GM12878 (cell line): ENCODE measurements around the gene PANK1. TPM values are rescaled to one million over a fixed set of nuclear protein-coding genes. Genes with fewer than 3 reads are reported as not detected.

Experiments used
- ATAC-seq: fragments of 200-7000 bp; cut with Tn5 transposase; 3 replicates; pipeline ENCODE4 v1.9.1; 2020; ENCODE audit warnings: mild to moderate bottlenecking, moderate library complexity
- BruUV-seq: library from RNA; stranded (reverse); fragments of 400-500 nt; replicated peaks from 2 replicates; lab custom pipeline; 2021; lab: Mats Ljungman, UMichigan
- CTCF ChIA-PET: fragments of 300-600 bp; sonication (Branson Sonifier 250); formaldehyde crosslinking; extraction: SDS; loops from one replicate; lab custom pipeline; 2021; ENCODE audit warnings: inconsistent platforms; lab: Yijun Ruan, JAX
- POLR2A ChIA-PET: fragments of 350-600 bp; formaldehyde crosslinking; extraction: SDS; loops from one replicate; lab custom pipeline; 2021; ENCODE audit warnings: inconsistent platforms; lab: Charles Lee
- RAD21 ChIA-PET: fragments of 300-600 bp; sonication (Branson Sonifier 250); formaldehyde crosslinking; loops from one replicate; lab custom pipeline; 2023; ENCODE audit warnings: antibody characterized with exemption; ENCODE audit not compliant: unreplicated experiment; lab: Charles Lee
- SMC1A ChIA-PET: fragments of 300-600 bp; sonication (Branson Sonifier 250); formaldehyde crosslinking; loops from one replicate; lab custom pipeline; 2023; ENCODE audit not compliant: unreplicated experiment, uncharacterized antibody; lab: Charles Lee
- DNase-seq: peaks from one replicate; pipeline ENCODE4 v3.0.0-alpha.2; 2011; ENCODE audit warnings: low read depth, low spot score
- FAIRE-seq: peaks from 3 replicates; lab custom pipeline; 2011; peaks lifted over from hg19 to GRCh38; lab: Jason Lieb, UNC
- H2AFZ ChIP-seq: 2 replicates; pipeline ENCODE4 v1.6.0; 2011; ENCODE audit warnings: low read depth, low read length, control low read depth; ENCODE audit not compliant: control insufficient read depth
- H3K27ac ChIP-seq: 2 replicates; pipeline ENCODE4 v1.5.1; 2011; ENCODE audit warnings: control low read depth; ENCODE audit not compliant: control insufficient read depth, insufficient read depth
- H3K27me3 ChIP-seq, 2 experiments: replicated peaks in 1 of 2; 2 replicates each; pipeline versions ENCODE4 v1.6.0 to v1.6.1; 2011; ENCODE audit warnings: low read length in 1 of 2; ENCODE audit not compliant: control insufficient read depth in 2 of 2, insufficient read depth in 2 of 2
- H3K36me3 ChIP-seq, 2 experiments: 2 replicates each; pipeline ENCODE4 v1.5.1; 2011; ENCODE audit warnings: low read length in 1 of 2; ENCODE audit not compliant: control insufficient read depth in 2 of 2, insufficient read depth in 2 of 2
- H3K4me1 ChIP-seq: 2 replicates; pipeline ENCODE4 v1.6.1; 2011; ENCODE audit warnings: mild to moderate bottlenecking, low read length, moderate library complexity, mixed read lengths; ENCODE audit not compliant: control insufficient read depth, insufficient read depth
- H3K4me2 ChIP-seq: 2 replicates; pipeline ENCODE4 v1.6.0; 2011; ENCODE audit warnings: control low read depth; ENCODE audit not compliant: control insufficient read depth, insufficient read depth
- H3K4me3 ChIP-seq: fragments of 200-600 bp; sonication (generic); 2 replicates; pipeline ENCODE4 v1.5.1; 2016
- H3K79me2 ChIP-seq: 2 replicates; pipeline ENCODE4 v1.6.0; 2011; ENCODE audit warnings: low read length; ENCODE audit not compliant: control insufficient read depth, insufficient read depth
- H3K9ac ChIP-seq: 2 replicates; pipeline ENCODE4 v1.8.0; 2011; ENCODE audit warnings: low read length, control low read depth, mixed read lengths; ENCODE audit not compliant: control insufficient read depth, insufficient read depth
- H3K9me3 ChIP-seq: replicated peaks from 3 replicates; pipeline ENCODE4 v1.5.1; 2011; ENCODE audit warnings: mild to moderate bottlenecking, low read length; ENCODE audit not compliant: control insufficient read depth, insufficient read depth
- H4K20me1 ChIP-seq: 2 replicates; pipeline ENCODE4 v1.6.0; 2011; ENCODE audit not compliant: control insufficient read depth, insufficient read depth
- BHLHE40 ChIP-seq, 2 experiments: fragments of 450-650 bp in 1 of 2; IDR thresholded peaks; 2 replicates each; pipeline ENCODE4 v1.6.1; 2011 to 2017; ENCODE audit warnings: low read depth in 2 of 2, borderline replicate concordance in 1 of 2, improper control_type of control experiment in 1 of 2, low read length in 1 of 2, mild to moderate bottlenecking in 1 of 2
- CEBPB ChIP-seq, 2 experiments: fragments of 150-350 bp in 1 of 2; IDR thresholded peaks; 2 replicates each; pipeline ENCODE4 v1.6.1; 2012 to 2014; ENCODE audit warnings: low read depth in 2 of 2, low read length in 2 of 2, borderline replicate concordance in 1 of 2, inconsistent platforms in 1 of 2
- EED ChIP-seq: sonication (generic); IDR thresholded peaks from 2 replicates; pipeline ENCODE4 v1.6.1; 2016; ENCODE audit warnings: antibody characterized with exemption, low read depth
- EP300 ChIP-seq, 2 experiments: fragments of 150-350 bp in 1 of 2; IDR thresholded peaks; 2 replicates each; pipeline ENCODE4 v1.6.1; 2011 to 2012; ENCODE audit warnings: low read depth in 2 of 2, low read length in 2 of 2, borderline replicate concordance in 1 of 2, improper control_type of control experiment in 1 of 2, inconsistent platforms in 1 of 2; ENCODE audit not compliant: control insufficient read depth in 1 of 2
- EZH2 ChIP-seq: IDR thresholded peaks from 2 replicates; pipeline ENCODE4 v1.6.1; 2012; ENCODE audit warnings: low read depth, mild to moderate bottlenecking, control low read depth, inconsistent platforms, low read length, borderline replicate concordance; ENCODE audit not compliant: control insufficient read depth
- FOXM1 ChIP-seq: IDR thresholded peaks from 2 replicates; pipeline ENCODE4 v1.6.1; 2012; ENCODE audit warnings: low read depth, mild to moderate bottlenecking, inconsistent platforms, low read length, moderate library complexity
- GATAD2B ChIP-seq: fragments of 450-650 bp; conservative IDR thresholded peaks from 2 replicates; pipeline ENCODE4 v1.6.1; 2017; ENCODE audit warnings: low read depth, mild to moderate bottlenecking, moderate library complexity
- IKZF1 ChIP-seq: fragments of 450-650 bp; conservative IDR thresholded peaks from 2 replicates; pipeline ENCODE4 v1.6.1; 2017; ENCODE audit warnings: antibody characterized with exemption, mild to moderate bottlenecking
- IKZF2 ChIP-seq, 2 experiments: fragments of 450-650 bp; IDR thresholded peaks; 2 replicates each; pipeline ENCODE4 v1.6.1; 2017; ENCODE audit warnings: mild to moderate bottlenecking in 2 of 2, moderate library complexity in 2 of 2
- JUNB ChIP-seq: IDR thresholded peaks from 2 replicates; pipeline ENCODE4 v1.6.1; 2016; ENCODE audit warnings: antibody characterized with exemption, mild to moderate bottlenecking
- MEF2B ChIP-seq: fragments of 450-650 bp; IDR thresholded peaks from 2 replicates; pipeline ENCODE4 v1.6.1; 2018; ENCODE audit warnings: mild to moderate bottlenecking, moderate library complexity; ENCODE audit not compliant: partially characterized antibody, poor library complexity, severe bottlenecking
- NFXL1 ChIP-seq: fragments of 450-650 bp; IDR thresholded peaks from 2 replicates; pipeline ENCODE4 v1.6.1; 2017; ENCODE audit warnings: antibody characterized with exemption, mild to moderate bottlenecking, borderline replicate concordance
- NFYB ChIP-seq: IDR thresholded peaks from 2 replicates; pipeline ENCODE4 v1.6.1; 2011; ENCODE audit warnings: low read depth, mild to moderate bottlenecking, low read length, improper control_type of control experiment, moderate library complexity; ENCODE audit not compliant: insufficient read depth
- NR2C2 ChIP-seq: IDR thresholded peaks from 2 replicates; pipeline ENCODE4 v1.6.1; 2011; ENCODE audit warnings: borderline replicate concordance, low read depth; ENCODE audit not compliant: control insufficient read depth, insufficient read length
- NR2F1 ChIP-seq: fragments of 450-650 bp; conservative IDR thresholded peaks from 2 replicates; pipeline ENCODE4 v1.6.1; 2017; ENCODE audit warnings: mild to moderate bottlenecking
- NRF1 ChIP-seq: conservative IDR thresholded peaks from 2 replicates; pipeline ENCODE4 v1.6.1; 2011; ENCODE audit warnings: mild to moderate bottlenecking, low read depth, low read length, improper control_type of control experiment
- PML ChIP-seq: IDR thresholded peaks from 2 replicates; pipeline ENCODE4 v1.6.1; 2012; ENCODE audit warnings: low read length, inconsistent platforms
- POLR2A ChIP-seq: IDR thresholded peaks from 2 replicates; pipeline ENCODE4 v1.6.1; 2011; ENCODE audit warnings: low read depth, mild to moderate bottlenecking, low read length
- RAD51 ChIP-seq: fragments of 450-650 bp; IDR thresholded peaks from 2 replicates; pipeline ENCODE4 v1.6.1; 2016; ENCODE audit warnings: moderate library complexity, mild to moderate bottlenecking, inconsistent platforms
- RB1 ChIP-seq: fragments of 450-650 bp; formaldehyde crosslinking; IDR thresholded peaks from 2 replicates; pipeline ENCODE4 v1.6.1; 2017; ENCODE audit warnings: mild to moderate bottlenecking, borderline replicate concordance
- RUNX3 ChIP-seq: IDR thresholded peaks from 2 replicates; pipeline ENCODE4 v1.6.1; 2012; ENCODE audit warnings: low read length, inconsistent platforms
- SREBF2 ChIP-seq: IDR thresholded peaks from 2 replicates; pipeline ENCODE4 v1.6.1; 2012; ENCODE audit warnings: mild to moderate bottlenecking, low read length
- TCF12 ChIP-seq: IDR thresholded peaks from 2 replicates; pipeline ENCODE4 v1.6.1; 2011; ENCODE audit warnings: low read depth, mild to moderate bottlenecking, low read length
- USF2 ChIP-seq: IDR thresholded peaks from 2 replicates; pipeline ENCODE4 v1.6.1; 2011; ENCODE audit warnings: low read depth, low read length, improper control_type of control experiment, borderline replicate concordance
- WGBS: methylation state at CpG from one replicate; pipeline ENCODE4 v1.1.6; 2016; ENCODE audit warnings: low lambda C conversion rate; ENCODE audit not compliant: insufficient replicate concordance, insufficient coverage; ENCODE audit errors: missing lambda C conversion rate; 5-methylcytosine and 5-hydroxymethylcytosine counted together
- in situ Hi-C: fragments of 300-500 bp; cut with MboI; formaldehyde crosslinking; loops from 9 replicates; pipeline ENCODE4 v1.14.3; 2018; ENCODE audit warnings: mixed read lengths
- intact Hi-C: fragments of 100-400 bp; cut with micrococcal nuclease; formaldehyde crosslinking; loops from one replicate; pipeline ENCODE4 v1.14.2; 2022; ENCODE audit not compliant: unreplicated experiment
- polyA plus RNA-seq, 11 experiments: library from polyadenylated mRNA; depleted of rRNA in 4 of 11; unstranded in 6 of 11; stranded (reverse) in 5 of 11; fragments of >200 nt; fragmentation: Nextera tagmentation in 4 of 11; fragmentation: Illumina TruSeq in 1 of 11; extraction: Ambion mirVana in 4 of 11; extraction: Trizol in 1 of 11; gene quantifications; 1 replicate in 1 of 11; 2 replicates in 10 of 11; pipeline versions ENCODE4 v1.2.1 to v1.2.3, GENCODE V29; 2011 to 2016; ENCODE audit warnings: inconsistent platforms in 2 of 11, missing spikeins in 2 of 11, low read depth in 1 of 11
- total RNA-seq, 4 experiments: library from RNA; depleted of rRNA in 3 of 4; stranded (reverse); fragments of >200 nt in 3 of 4; fragmentation: Illumina TruSeq in 1 of 4; extraction: Trizol in 1 of 4; gene quantifications; 2 replicates each; pipeline versions ENCODE4 v1.2.1 to v1.2.3, GENCODE V29; 2013 to 2021

Gene PANK1
- total and polyA plus RNA-seq, 10 of the 15 experiments (the other 5 are each of a cell fraction or from before 2014, with no cell fraction given): 1.9 to 10.6 (median 5.8) TPM

- Histone ChIP-seq H4K20me1 (no peaks in the 10 kb centered on the region), H3K9ac (no peak overlapping the region), H3K36me3 (no peaks in the 10 kb centered on the region), H3K27ac (no peak overlapping the region), H3K4me2 (no peak overlapping the region), H3K79me2 (no peaks in the 10 kb centered on the region), H3K9me3 (no peaks in the 10 kb centered on the region), H3K27me3 (no peaks in the 10 kb centered on the region), H3K4me1 (no peaks in the 10 kb centered on the region), H3K4me3 (no peak overlapping the region), H2AFZ (no peak overlapping the region; the same call in none of the 2 replicates)
- ChIA-PET POLR2A (interaction anchor here (0.5 to 0.9 kb wide), 2 partner anchors 29 to 277 kb away, joined by 3 read pairs; no protein-coding TSS in a partner anchor), SMC1A (interaction anchor here (1.2 to 1.8 kb wide), 4 partner anchors 13 to 37 kb away, joined by 3 to 9 read pairs (median 6); partner anchors contain the start of gene KIF20B), RAD21 (interaction anchor here (1.0 to 1.5 kb wide), 3 partner anchors 21 to 36 kb away, joined by 3 to 4 read pairs (median 4); partner anchors contain the start of gene KIF20B), CTCF (interaction anchor here (1.1 kb wide), 2 partner anchors 10 to 12 kb away, joined by 3 read pairs; no protein-coding TSS in a partner anchor)
- no TSS peak for BruUV-seq
- WGBS: 4% methylated on average over 3 of the region's 3 CpGs
- intact Hi-C loops: no loop called here
- ATAC-seq (peak; percentile 96), FAIRE-seq (peak; percentile 71), DNase-seq (peak; percentile 23)
- in situ Hi-C loops: no loop called here
- no peak for TF ChIP-seq GATAD2B
- peak in 1 of 2 experiments; percentile 23; a peak in 1 of 4 replicates for TF ChIP-seq EP300 (IDR thresholded peaks at IDR 0.05; ENCODE audit: borderline replicate concordance in 1 of 2, control insufficient read depth in 1 of 2, low read depth in 2 of 2, low read length in 2 of 2)
- peak; percentile 83 for TF ChIP-seq NFYB
- no peak for TF ChIP-seq NR2F1
- peak in 1 of 2 experiments; percentile 43; a peak in 1 of 4 replicates for TF ChIP-seq IKZF2 (IDR thresholded peaks at IDR 0.05)
- peak; percentile 31 for TF ChIP-seq MEF2B
- 0 out of 2 replicates have a peak, but pooled peaks have one; percentile 26 for TF ChIP-seq IKZF1
- TF ChIP-seq USF2: peak; percentile 21; the same call in 1 of the 2 replicates
- TF ChIP-seq NFXL1: no peak
- 0 out of 2 replicates have a peak, but pooled peaks have one; percentile 19 for TF ChIP-seq EED
- TF ChIP-seq EZH2: no peak
- TF ChIP-seq JUNB: peak; percentile 28; the same call in 1 of the 2 replicates
- no peak for TF ChIP-seq POLR2A
- TF ChIP-seq TCF12: no peak
- no peak for TF ChIP-seq SREBF2
- TF ChIP-seq RB1: no peak
- no peak for TF ChIP-seq NR2C2
- TF ChIP-seq FOXM1: no peak
- TF ChIP-seq NRF1: no peak
- no peak; the same call in 1 of the 2 replicates for TF ChIP-seq RUNX3
- no peak for TF ChIP-seq PML
- TF ChIP-seq BHLHE40 (IDR thresholded peaks at IDR 0.05; ENCODE audit: borderline replicate concordance in 1 of 2, low read depth in 2 of 2, low read length in 1 of 2): no peak; a peak in 1 of 4 replicates
- peak; percentile 74; the same call in 1 of the 2 replicates for TF ChIP-seq RAD51
- no peak for TF ChIP-seq CEBPB (IDR thresholded peaks at IDR 0.05; ENCODE audit: borderline replicate concordance in 1 of 2, low read depth in 2 of 2, low read length in 2 of 2)
- TF ChIP-seq, all 136 proteins: peak for 9
Measured at GRCh38 chr10:89679986-89680385, 34.9 kb upstream of the PANK1 start.
